NCI-H146 (cell line): ENCODE data around the gene MAP7D1.
A peak's percentile ranks its signal among the peaks of the same experiment; 100 is the strongest.

ENCODE experiments used
- DNase-seq: peaks from one replicate; lab custom pipeline; 2025; lab: John Stamatoyannopoulos, UW

The MAP7D1 gene

DNA sequence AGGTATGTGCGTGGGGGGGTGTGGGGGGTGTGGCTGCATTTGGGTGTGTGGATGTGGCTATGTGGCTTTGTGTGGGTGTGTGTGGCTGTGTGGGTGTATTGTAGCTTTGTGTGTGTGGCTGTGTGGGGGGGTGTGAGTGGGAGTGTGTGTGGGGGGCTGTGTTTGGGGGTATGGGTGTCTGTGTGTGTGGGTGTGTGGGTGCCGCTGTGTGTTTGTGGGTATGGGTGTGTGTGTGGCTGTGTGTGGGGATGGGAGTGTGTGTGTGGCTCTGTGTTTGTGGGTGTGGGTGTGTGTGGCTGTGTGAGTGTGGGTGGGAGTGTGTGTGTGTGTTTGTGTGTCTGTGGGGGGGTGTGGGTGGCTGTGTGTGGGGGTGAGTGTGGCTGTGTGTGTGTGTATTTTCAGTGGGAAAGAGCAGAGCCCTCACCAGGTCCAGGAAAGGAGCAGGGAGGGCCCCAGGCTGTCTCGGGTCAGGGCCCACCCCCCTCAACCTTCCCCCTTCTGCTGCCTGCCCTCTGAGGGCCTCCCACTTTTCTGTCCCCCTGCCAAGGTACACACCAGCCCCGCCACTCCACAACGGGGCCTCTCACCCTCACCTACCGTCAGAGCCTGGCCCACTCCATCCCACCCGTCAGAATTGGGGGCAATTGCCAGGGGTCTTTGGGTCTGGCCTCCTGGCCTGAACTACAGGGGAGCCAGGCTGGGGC, 29.0 kb upstream of the MAP7D1 start:
- DNase-seq: no peak

DNA sequence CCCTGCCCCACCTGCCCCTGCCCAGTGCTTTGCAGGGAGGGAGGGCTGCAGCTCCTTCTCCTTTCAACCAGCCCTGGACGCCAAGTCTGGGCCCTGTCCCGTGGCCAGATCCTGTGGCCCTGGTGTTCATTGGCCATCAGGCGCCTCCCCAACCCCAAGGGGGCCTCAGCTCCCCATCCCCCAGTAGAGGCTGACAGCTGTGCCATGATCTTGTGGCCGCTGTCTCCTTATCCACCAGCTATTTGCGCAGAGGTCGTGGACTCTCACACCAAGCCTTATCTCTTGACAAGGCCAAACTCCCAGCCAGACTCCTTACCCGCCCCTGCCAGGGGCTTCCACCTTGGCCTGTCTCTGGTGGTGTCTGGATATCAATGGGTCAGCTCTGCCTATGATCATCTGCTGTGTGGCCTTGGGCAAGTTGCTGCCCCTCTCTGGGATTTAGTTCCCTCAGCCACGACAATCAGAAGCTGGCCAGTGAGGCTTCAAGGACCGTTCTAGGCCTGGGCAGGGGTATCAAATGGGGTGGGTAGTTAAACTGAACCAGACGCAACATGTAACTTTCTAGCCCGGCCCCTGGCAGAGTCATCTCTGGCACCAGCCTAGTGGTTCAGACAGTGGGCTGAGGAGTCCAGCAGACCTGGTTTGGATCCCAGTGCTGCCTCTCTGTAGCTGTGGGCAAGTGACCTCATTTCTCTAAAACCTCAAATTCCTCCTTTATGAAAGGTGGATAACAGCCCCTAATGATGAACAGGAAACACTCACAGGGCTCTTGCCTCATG, 27.6 kb upstream of the MAP7D1 start:
- no peak for DNase-seq

DNA sequence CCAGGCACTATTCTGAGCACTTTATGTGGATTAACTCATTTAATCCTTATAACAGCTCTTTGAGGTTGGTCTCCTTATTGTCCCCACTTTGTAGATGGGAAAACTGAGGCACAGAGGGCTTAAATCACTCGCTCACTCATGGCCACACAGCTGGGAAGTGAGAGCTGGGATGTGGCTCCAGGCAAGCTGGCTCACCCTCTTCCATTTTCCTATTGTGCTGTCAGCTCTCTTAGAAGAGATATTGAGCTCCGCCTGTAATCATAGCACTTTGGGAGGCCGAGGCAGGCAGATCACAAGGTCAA, 27.1 kb upstream of the MAP7D1 start:
- no peak for DNase-seq

DNA sequence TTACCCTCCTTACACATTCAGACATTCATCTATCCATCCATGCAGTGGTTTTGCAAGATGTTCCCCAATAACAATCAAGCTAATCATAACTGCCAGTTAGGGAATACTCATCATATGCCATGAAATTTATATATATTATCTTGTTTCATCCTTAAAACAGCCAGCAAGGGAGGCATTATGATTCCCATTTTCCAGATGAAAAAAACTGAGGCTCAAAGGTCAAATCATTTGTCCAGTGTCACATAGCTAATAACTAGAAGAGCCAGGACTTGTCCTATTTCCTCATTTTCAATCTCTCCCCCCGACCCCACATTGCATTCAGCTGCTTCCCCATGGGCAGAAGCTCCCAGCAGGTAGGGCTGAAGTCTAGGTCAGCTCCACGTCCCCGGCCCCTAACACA, 23.9 kb upstream of the MAP7D1 start:
- DNase-seq: no peak

DNA sequence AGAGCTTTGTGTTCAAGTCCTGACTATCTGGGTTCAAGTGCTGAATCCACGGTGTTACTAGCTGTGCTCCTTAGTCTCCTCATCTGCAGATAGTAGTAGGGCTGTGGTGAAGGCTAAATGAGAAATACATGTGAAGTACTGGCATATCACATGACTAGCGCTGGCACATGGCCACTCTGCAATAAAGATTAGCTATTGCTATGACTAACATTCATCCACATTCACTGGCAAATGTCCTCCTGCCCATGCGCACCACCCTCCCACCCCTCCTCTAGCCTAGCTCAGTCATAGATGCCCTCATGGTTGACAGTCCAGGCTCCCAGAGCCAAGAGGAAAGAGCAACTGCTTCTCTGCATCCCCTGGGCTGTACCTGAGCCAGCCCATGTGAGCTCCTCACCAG, 22.5 kb upstream of the MAP7D1 start:
- no peak for DNase-seq

DNA sequence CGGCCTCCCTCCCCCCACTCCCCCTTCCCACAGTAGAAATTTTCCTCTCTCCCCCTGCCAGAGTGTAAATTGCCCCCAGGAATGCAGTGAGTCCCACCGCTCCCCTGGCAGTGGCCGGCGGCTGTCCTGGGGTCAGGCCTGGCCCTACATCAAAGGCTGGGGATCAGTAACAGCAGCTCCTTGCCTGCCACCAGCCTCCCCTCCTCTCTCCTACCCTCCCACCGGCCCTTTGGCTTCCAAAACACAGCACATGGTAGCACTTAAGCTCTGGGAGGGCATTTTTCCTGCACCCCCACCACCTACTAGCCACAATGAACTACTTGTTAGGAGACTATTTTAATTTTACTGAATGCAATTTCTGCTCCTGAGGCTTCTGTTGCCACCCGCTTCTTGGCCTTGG, 21.9 kb upstream of the MAP7D1 start:
- no peak for DNase-seq

DNA sequence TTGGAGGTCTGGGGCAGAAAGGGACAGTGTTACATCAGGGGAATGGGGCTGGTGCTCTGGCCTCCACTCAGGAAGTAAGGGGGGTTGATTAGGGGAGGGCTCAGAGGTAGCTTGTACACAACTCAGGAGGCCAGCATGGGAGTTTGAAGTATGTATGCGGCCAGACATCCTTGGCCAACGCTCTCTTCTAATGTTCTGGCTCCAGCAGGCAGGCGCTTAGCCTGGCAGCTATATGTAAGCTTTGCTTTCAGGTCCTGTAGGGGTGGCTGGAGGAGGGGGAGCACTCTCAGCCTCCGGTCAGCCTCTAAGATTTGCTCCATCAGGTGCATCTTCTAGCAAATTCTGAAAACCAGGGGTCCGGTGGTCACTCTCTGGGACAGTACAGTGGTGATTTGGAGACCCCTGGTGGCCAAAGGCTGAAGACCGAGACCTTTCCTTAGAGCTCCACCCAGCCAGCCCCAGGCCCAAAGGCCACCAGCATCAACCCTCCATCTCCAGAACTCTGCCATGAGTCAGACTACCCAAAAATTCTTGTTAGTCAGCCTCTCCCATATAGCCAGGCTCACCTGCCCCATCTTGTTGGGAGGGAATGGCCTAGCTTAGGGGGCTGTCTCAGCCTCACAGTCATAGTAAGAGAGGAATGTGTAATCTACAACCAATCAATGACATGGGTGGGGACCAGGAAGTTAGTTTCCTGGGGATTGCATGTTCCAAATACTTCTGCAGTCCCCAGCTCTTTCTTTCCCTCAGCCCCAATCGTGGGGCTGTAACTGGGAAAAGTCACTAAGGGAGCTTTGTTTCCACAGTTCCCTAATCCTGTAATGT, 21.2 kb upstream of the MAP7D1 start:
- peak; percentile 21 for DNase-seq

DNA sequence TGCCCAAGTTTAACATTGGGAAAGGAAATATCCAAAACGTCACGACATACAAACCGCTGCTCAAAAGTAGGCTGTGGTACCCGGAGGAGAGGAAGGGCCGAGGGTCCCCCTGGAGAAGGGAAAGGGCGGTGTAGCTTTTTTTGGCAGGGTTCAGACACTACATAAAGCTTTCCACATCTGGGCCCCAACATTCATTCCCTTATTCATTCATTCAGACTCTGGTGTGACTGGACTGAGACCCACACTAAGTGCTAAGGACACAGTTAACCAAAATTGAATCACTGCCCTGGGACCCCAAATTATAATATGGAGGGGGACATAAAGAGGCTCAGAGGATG, 20.7 kb upstream of the MAP7D1 start:
- DNase-seq: no peak

DNA sequence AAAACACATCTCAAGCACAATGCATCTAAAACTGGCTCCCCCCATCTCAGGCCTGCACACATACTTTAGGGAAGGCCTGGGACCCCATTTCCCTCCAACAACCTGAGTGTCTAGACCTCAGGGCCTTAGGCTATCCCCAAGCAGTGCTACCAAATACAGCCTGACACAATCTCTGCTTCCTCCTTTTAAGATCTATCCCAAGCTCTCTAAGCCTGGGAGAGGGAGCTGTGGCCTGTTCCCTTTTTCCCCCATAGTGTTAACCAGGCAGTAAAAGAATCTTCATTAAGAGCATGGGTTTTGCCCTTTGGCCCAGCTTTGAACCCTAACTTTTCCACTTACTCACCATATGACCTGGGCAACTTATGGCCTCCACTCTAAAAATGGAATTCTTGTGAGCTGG, 20.2 kb upstream of the MAP7D1 start:
- no peak for DNase-seq

DNA sequence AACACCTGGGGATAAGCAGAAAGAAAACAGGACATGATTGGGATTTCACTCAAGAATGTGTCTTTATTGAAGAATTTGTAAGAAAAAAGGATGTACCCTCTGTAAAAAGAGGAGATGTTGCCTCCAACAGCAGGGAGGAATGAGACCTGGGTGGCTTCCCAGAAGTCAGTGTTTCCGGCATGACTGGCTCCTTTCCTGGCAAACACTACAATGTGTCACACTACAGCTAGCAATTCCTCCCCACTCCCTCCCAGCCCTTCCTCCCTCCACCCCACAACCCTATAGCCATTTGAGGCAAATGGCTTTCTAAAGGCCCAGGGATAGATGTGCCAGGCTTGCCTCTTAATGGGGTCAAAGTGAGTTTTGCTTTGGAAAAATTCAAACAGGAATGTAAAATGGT, 19.4 kb upstream of the MAP7D1 start:
- no peak for DNase-seq

DNA sequence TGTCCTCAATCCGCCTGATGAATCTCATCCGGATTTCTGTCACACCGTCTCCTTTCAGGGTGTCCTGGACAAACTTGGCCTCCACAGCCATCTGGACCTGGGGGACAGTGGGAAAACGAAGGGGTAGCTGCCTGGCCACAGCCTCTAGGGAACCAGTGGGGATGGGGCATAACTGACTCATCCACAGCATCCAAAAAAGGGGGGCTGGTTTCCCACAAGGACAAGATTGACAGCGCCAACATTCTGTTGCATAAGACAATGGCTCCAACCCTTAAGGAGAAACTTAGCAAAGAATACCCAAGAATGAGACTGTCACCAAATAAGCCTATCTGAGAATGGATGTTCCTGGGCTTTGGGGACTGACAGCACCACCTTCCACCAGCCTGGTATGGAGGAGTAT, 18.7 kb upstream of the MAP7D1 start:
- no peak for DNase-seq

DNA sequence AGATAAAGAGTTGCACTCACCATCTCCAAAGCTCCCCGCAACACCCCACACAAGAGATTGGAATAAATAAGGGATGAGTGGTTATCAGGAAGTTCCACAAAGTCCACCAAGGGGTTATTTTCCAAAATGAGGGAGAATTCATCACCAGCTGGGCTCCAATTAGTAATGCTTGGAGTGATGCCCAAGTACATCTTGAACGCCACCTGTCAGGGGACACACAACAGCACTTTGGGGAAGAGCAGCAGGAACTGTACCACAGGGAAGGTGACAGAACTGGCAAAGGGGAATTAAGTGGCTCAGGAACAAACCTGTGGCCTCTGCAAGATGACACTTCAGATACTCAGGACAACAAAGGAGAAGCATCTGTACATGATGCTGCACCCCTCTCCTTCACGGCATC, 18.2 kb upstream of the MAP7D1 start:
- no peak for DNase-seq

DNA sequence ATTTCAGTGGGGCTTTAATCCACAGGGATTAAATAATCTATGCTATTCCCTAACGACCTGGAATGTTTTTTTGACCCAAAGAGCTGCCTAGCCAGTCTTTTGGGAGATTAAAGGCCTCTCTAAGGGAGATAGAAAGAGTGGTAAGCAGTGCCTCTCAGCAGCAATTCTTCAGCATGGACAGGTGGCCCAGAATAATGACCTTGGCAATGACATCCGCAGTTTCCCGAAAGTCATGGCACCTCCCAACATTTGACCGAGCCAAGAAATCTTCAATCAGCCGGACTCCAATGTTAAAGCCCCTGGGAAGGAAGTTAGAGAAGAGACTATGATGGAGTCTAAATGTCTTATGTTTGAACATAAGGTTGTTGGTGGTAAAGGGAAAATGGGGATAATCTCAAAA, 16.4 kb upstream of the MAP7D1 start:
- no peak for DNase-seq

DNA sequence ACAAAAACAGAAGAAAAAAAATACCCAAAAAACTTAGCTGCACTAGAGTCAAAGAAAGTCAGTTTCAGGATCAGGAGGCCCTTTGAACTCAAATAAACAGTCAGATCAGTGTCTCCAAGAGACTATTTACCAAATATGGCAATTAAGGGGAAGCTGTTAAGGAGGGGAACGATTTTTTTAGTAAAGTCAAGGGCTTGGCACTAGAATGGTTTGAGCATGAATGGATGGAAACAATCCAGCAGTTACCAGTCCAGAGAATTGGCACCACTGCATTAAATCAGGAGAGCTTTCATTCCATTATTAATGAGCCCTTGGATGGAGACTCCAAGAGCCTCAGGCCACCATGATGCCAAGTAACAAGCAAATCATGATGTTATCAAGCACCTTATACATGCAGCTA, 13.8 kb upstream of the MAP7D1 start:
- no peak for DNase-seq

DNA sequence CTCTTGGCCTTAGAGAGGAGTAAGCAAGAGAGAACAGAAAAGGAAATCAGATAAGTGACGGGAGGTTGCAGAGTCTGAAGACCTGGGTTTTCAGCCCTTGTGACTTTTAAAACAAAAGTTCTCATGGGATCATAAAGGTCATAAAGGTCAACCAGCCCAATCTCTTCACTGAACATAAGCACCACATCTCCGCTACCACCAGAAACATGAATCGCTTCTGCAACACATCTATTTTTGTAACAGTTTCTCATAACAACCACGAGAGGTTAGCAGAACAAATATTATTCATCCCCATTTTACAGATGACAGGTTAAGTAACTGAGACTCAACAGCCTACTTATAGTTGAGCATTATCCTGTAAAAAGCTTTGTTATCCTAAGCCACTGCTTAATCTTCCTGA, 12.5 kb upstream of the MAP7D1 start:
- DNase-seq: no peak

DNA sequence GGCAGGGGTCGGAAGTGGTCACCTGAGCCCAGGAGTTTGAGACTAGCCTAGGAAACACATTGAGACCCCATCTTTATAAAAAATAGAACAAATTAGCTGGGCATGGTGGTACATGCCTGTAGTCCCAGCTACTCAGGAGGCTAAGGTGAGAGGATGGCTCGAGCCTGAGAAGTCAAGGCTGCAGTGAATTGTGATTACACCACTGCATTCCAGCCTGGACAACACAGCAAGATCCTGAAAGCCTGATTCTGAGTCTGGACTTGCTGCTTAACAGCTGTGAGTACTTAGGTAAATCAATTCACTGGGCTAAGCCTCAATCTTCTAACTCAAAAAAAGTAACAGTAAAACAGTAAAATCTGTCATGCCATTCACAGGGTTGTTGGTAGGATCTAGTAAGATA, 11.5 kb upstream of the MAP7D1 start:
- no peak for DNase-seq

DNA sequence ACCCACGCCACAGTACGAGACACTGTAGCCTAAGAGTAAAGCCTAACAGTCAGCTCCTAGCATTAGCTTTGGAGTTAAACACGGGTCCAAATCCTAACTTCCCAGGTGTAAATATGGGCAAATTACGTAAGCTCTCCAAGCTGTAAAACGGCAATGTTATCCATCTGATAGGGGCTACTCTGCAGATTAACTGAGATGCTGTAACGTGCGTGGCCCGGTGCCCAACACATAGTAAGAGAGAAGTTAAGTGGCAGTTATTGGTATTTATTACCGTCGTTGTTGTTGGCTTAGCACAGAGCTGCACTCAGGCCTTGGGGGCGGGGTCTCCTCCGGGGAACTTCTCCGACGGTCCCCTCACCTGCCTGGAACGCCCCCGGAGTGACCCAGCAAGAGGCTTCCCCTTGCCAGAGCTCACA, 7.1 kb upstream of the MAP7D1 start:
- no peak for DNase-seq

DNA sequence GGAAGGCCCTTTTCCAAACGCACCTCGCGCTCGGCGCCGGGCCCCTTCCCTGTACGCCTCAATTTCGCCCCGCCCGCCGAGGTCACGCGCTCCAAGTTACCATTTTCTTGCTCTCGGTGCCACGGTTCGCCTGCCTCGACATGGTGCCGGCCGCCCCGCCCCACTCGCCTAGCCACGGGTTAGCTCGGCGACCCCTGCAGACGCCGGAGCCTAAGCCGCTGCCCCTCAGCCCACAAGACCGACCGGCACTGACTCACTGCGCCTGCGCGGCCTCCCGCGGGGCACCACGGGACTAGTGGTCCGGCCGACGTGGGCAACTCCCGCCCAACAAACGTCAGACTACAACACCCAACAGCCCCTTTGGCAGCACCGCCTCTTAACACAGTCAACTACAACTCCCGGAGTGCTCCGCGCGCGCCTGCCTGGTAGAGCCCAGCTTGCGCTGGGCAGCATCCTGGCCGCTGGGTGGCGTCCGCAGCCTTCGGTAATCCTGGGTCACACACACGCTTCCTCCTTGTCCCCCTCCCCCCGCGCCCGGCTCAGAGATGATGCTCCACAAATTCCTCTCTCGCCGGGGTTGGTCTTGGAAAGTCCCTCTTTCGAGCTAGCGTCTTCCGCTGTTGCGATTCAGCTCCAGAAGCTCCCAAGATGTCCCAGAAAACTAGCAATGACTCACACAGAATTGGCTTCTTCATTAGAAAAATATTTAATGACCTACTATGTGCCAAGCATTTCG, 6.6 kb upstream of the MAP7D1 start, which contains the start of gene TRAPPC3:
Gene TRAPPC3, minus strand, starts transcription at position 250 of the 736 bp plus-strand sequence. Its CDS starts 108 bp downstream, at position 142.
- DNase-seq: peak; percentile 99

DNA sequence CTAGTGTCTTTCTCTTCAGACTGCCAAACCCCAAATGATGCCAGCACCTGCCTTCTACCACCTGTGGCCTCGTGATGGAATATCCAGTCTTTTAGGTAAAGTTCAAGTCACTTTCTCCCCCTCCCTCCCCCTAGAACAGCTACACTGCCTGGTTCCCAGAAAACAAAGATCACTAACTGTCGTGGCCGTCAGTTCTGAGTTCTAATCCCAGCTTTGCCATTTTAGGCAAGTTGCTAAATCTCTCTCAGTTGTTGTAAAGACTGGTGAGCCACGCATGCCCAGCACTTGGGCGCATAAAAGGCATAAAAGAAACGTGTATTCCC, 6.0 kb upstream of the MAP7D1 start:
- DNase-seq: no peak

DNA sequence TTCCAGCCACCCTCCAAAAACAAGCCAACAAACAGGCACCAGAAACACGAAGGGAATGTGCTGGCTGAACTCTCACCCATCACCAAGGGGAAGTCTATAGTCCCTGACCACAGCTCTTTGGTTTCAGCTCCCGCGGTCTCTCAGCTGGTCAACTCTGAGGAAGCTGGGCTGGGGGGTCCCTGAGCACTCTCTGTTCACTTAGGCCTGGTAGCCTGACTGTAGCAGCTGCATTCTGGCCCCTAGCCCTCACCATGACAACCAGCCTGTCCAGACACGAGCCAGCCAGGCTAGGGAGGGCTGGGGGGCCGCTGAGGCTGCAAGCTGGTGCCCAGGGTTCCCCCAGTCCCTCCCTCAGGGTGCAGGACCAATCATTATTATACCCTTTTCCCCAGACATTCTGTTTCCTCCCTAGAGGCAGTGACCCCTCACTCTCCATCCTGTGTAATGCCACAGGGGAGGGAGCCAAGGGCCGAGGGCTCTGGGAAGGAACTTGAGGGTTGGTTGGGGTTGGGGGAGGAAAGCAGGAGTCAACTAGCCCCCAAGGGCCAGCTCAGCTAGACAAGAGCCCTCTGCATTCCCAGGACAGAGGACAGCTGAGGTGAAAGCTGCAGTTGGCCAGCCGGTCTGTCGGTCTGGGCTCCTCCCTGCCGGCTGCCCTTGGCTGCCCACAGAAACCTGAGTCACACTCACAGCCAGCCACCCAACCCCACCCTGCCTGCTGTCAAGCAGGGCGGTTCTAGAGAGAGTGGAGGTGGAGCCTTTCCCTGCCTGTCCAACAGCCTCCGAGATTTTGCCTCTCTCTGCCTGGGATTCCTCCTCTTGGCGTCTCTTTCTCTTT, 5.4 kb upstream of the MAP7D1 start:
- DNase-seq: peak; percentile 86

DNA sequence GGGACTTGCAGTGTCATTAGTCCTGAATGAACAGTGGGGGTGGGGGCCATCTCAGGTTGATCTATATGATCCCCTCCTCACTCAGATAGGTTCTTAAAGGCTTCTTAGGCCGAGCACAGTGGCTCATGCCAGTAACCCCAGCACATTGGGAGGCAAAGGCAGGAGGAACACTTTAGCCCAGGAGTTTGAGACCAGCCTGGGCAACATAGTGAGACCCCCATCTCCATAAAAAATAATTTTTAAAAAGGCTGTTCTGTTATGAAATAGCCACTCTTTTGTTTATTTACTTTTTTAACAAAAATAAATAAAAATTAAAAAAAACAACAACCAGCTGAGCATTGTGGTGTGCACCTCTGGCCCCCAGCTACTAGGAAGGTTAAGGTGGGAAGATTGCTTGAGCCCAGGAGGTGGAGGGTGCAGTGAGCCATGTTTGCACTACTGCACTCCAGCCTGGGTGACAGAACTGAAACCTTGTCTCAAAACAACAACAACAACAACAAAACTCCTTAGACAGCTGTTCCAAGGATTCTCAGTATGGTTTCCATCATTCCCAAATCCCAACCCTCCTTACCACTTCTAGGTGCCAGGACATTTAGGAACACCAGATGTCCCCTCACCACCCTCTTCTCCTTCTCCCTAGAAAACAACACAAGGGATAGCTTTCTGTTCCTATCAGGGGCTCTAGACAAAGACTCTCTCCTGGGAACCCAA, 4.7 kb upstream of the MAP7D1 start:
- DNase-seq: no peak
